ENCODE data around the gene SLC66A2.

DNA sequence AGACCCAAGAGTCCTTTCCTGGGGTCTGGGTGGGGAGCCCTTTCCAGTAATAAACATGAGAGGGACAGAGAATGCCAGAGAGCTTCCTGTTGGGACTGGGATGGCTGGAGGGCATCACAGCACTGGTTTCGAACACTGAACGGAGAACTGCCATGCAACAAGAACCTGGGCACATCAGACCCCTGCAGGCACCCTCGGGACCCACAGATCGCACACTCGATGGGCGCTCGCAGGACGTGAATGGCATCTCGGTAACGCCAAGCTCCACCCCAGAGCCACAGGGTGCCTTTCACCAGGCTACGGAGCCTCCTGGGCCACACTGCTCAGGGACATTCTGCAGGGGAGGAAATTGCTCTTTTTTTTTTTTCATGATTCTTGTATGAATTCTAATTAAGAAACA, 25.1 kb downstream of the SLC66A2 start:
- no peak for TF ChIP-seq EZH2 (IDR thresholded peaks at IDR 0.05; ENCODE audit: borderline replicate concordance, low read length)
- TF ChIP-seq, protein P1, sequence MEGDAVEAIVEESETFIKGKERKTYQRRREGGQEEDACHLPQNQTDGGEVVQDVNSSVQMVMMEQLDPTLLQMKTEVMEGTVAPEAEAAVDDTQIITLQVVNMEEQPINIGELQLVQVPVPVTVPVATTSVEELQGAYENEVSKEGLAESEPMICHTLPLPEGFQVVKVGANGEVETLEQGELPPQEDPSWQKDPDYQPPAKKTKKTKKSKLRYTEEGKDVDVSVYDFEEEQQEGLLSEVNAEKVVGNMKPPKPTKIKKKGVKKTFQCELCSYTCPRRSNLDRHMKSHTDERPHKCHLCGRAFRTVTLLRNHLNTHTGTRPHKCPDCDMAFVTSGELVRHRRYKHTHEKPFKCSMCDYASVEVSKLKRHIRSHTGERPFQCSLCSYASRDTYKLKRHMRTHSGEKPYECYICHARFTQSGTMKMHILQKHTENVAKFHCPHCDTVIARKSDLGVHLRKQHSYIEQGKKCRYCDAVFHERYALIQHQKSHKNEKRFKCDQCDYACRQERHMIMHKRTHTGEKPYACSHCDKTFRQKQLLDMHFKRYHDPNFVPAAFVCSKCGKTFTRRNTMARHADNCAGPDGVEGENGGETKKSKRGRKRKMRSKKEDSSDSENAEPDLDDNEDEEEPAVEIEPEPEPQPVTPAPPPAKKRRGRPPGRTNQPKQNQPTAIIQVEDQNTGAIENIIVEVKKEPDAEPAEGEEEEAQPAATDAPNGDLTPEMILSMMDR (IDR thresholded peaks at IDR 0.05; ENCODE audit: low read length): no peak
